A673 (cell line): ENCODE measurements around the gene TRIM36.

ENCODE experiments used
- EZH2 ChIP-seq: fragments of 200-600 bp; sonication (generic); IDR thresholded peaks from 2 replicates; pipeline ENCODE4 v1.6.1; 2017; ENCODE audit warnings: borderline replicate concordance, low read depth, mild to moderate bottlenecking, mixed read lengths, antibody characterized with exemption, low read length; ENCODE audit not compliant: poor library complexity, severe bottlenecking
- TF ChIP-seq, protein P1 (sequence below): fragments of 300-800, 200-600 bp; sonication (generic); conservative IDR thresholded peaks from 2 replicates; pipeline ENCODE4 v1.5.1; 2017; ENCODE audit warnings: low read depth, mild to moderate bottlenecking, antibody characterized with exemption, low read length, moderate library complexity, mixed read lengths

GRCh38 chr5:115086473-115086872 is 83.2 kb downstream of the TRIM36 start:
- TF ChIP-seq, protein P1, sequence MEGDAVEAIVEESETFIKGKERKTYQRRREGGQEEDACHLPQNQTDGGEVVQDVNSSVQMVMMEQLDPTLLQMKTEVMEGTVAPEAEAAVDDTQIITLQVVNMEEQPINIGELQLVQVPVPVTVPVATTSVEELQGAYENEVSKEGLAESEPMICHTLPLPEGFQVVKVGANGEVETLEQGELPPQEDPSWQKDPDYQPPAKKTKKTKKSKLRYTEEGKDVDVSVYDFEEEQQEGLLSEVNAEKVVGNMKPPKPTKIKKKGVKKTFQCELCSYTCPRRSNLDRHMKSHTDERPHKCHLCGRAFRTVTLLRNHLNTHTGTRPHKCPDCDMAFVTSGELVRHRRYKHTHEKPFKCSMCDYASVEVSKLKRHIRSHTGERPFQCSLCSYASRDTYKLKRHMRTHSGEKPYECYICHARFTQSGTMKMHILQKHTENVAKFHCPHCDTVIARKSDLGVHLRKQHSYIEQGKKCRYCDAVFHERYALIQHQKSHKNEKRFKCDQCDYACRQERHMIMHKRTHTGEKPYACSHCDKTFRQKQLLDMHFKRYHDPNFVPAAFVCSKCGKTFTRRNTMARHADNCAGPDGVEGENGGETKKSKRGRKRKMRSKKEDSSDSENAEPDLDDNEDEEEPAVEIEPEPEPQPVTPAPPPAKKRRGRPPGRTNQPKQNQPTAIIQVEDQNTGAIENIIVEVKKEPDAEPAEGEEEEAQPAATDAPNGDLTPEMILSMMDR, result no peak
- TF ChIP-seq EZH2, result no peak
